Liver (tissue), 9 donors: ENCODE results near the gene MYO9A. TPM values are rescaled to one million over a fixed set of nuclear protein-coding genes. Genes with fewer than 3 reads are reported as not detected.

Source experiments
- DNase-seq: peaks from one replicate; pipeline ENCODE4 v3.0.0-alpha.2; 2017; ENCODE audit warnings: low spot score
- H3K27ac ChIP-seq, 2 donors: one replicate each; pipeline ENCODE4 v1.7.0; 2013; ENCODE audit warnings: inconsistent platforms in 2 of 2, low read length in 2 of 2, control low read depth in 1 of 2, low read depth in 1 of 2, mild to moderate bottlenecking in 1 of 2
- H3K27me3 ChIP-seq, 4 donors: one replicate each; pipeline versions ENCODE4 v1.6.1 to v1.7.0; 2013; ENCODE audit warnings: low read length in 3 of 4, inconsistent platforms in 1 of 4, mild to moderate bottlenecking in 1 of 4, moderate library complexity in 1 of 4; ENCODE audit not compliant: control insufficient read depth in 4 of 4, insufficient read depth in 4 of 4
- H3K36me3 ChIP-seq, 4 donors: one replicate each; pipeline versions ENCODE4 v1.6.1 to v1.7.0; 2013; ENCODE audit warnings: low read length in 3 of 4, mild to moderate bottlenecking in 3 of 4, low read depth in 1 of 4, moderate library complexity in 1 of 4; ENCODE audit not compliant: control insufficient read depth in 4 of 4, insufficient read depth in 3 of 4
- H3K4me1 ChIP-seq, 4 donors: one replicate each; pipeline versions ENCODE4 v1.6.1 to v1.7.0; 2013; ENCODE audit warnings: low read length in 3 of 4, mild to moderate bottlenecking in 3 of 4, moderate library complexity in 1 of 4; ENCODE audit not compliant: control insufficient read depth in 4 of 4, insufficient read depth in 4 of 4
- H3K4me3 ChIP-seq, 3 donors: one replicate each; pipeline versions ENCODE4 v1.6.1 to v1.7.0; 2013; ENCODE audit warnings: low read length in 3 of 3, control low read depth in 1 of 3, low read depth in 1 of 3, mild to moderate bottlenecking in 1 of 3
- H3K9ac ChIP-seq, 2 donors: one replicate each; pipeline ENCODE4 v1.7.0; 2013; ENCODE audit warnings: low read length in 2 of 2, mild to moderate bottlenecking in 2 of 2, moderate library complexity in 2 of 2, control low read depth in 1 of 2, low read depth in 1 of 2
- H3K9me3 ChIP-seq, 4 donors: one replicate each; pipeline versions ENCODE4 v1.6.1 to v1.7.0; 2013; ENCODE audit warnings: low read length in 3 of 4; ENCODE audit not compliant: control insufficient read depth in 4 of 4
- EGR1 ChIP-seq, 2 donors: IDR thresholded peaks; 2 replicates each; pipeline ENCODE4 v1.6.1; 2016 to 2018; ENCODE audit warnings: antibody characterized with exemption in 2 of 2, low read depth in 2 of 2
- FOXA1 ChIP-seq: IDR thresholded peaks from 2 replicates; pipeline ENCODE4 v1.6.1; 2016; ENCODE audit warnings: antibody characterized with exemption
- FOXA2 ChIP-seq: IDR thresholded peaks from 2 replicates; pipeline ENCODE4 v1.6.1; 2016; ENCODE audit warnings: antibody characterized with exemption
- GABPA ChIP-seq, 2 donors: IDR thresholded peaks in 1 of 2; conservative IDR thresholded peaks in 1 of 2; 2 replicates each; pipeline ENCODE4 v1.6.1; 2016; ENCODE audit warnings: antibody characterized with exemption in 2 of 2, mild to moderate bottlenecking in 1 of 2, moderate library complexity in 1 of 2
- HNF4G ChIP-seq: IDR thresholded peaks from 2 replicates; pipeline ENCODE4 v1.6.1; 2016; ENCODE audit warnings: antibody characterized with exemption
- JUND ChIP-seq, 2 donors: IDR thresholded peaks; 2 replicates each; pipeline ENCODE4 v1.6.1; 2016; ENCODE audit warnings: antibody characterized with exemption in 2 of 2
- NR2F2 ChIP-seq: IDR thresholded peaks from 2 replicates; pipeline ENCODE4 v1.6.1; 2016; ENCODE audit warnings: antibody characterized with exemption
- RAD21 ChIP-seq, 2 donors: IDR thresholded peaks; 2 replicates each; pipeline ENCODE4 v1.6.1; 2016; ENCODE audit warnings: antibody characterized with exemption in 2 of 2, mild to moderate bottlenecking in 2 of 2
- RXRA ChIP-seq, 2 donors: IDR thresholded peaks; 2 replicates each; pipeline ENCODE4 v1.6.1; 2017 to 2018; ENCODE audit warnings: antibody characterized with exemption in 2 of 2, mild to moderate bottlenecking in 1 of 2
- SP1 ChIP-seq: IDR thresholded peaks from 2 replicates; pipeline ENCODE4 v1.6.1; 2018; ENCODE audit warnings: antibody characterized with exemption, mild to moderate bottlenecking
- TAF1 ChIP-seq: conservative IDR thresholded peaks from 2 replicates; pipeline ENCODE4 v1.6.1; 2016; ENCODE audit warnings: antibody characterized with exemption, mild to moderate bottlenecking
- YY1 ChIP-seq: IDR thresholded peaks from 2 replicates; pipeline ENCODE4 v1.6.1; 2016; ENCODE audit warnings: antibody characterized with exemption, mild to moderate bottlenecking
- WGBS: extraction: QIAGEN DNeasy Blood & Tissue Kit; methylation state at CpG from one replicate; pipeline ENCODE4 v1.1.7; 2013; 5-methylcytosine and 5-hydroxymethylcytosine counted together
- polyA plus RNA-seq, 2 donors: library from polyadenylated mRNA; stranded (reverse) in 1 of 2; unstranded in 1 of 2; fragments of 200-250 nt in 1 of 2; fragments of >200 nt in 1 of 2; fragmentation: Nextera tagmentation in 1 of 2; extraction: Ambion mirVana in 1 of 2; gene quantifications; one replicate each; pipeline versions ENCODE4 v1.2.1 to v1.2.3, GENCODE V29; 2013 to 2015
- total RNA-seq, 2 donors: library from RNA; depleted of rRNA; stranded (reverse); fragments of >200 nt; gene quantifications; one replicate each; pipeline ENCODE4 v1.2.3, GENCODE V29; 2014
- TF ChIP-seq, protein P1 (sequence below): IDR thresholded peaks from 2 replicates; pipeline ENCODE4 v1.6.1; 2016; ENCODE audit warnings: antibody characterized with exemption
- TF ChIP-seq, protein P2 (sequence below): IDR thresholded peaks from 2 replicates; pipeline ENCODE4 v1.6.1; 2016; ENCODE audit warnings: antibody characterized with exemption, mild to moderate bottlenecking
- TF ChIP-seq, protein P3 (sequence below): fragments of 150-350 bp; IDR thresholded peaks from 2 replicates; pipeline ENCODE4 v1.5.1; 2017; ENCODE audit warnings: improper control_type of control experiment, low read depth, low read length; ENCODE audit not compliant: missing input control
- TF ChIP-seq, protein P4 (sequence below): IDR thresholded peaks from 2 replicates; pipeline ENCODE4 v1.6.1; 2016; ENCODE audit warnings: antibody characterized with exemption
- TF ChIP-seq, protein P5 (sequence below): IDR thresholded peaks from 2 replicates; pipeline ENCODE4 v1.6.1; 2016; ENCODE audit warnings: antibody characterized with exemption
- donor health status: healthy.
- donor health status: healthy.
- donor health status: healthy.
- donor health status: healthy.
- donor health status: healthy.

Gene MYO9A
- total and polyA plus RNA-seq, 4 donors, result 1.4 to 14.9 (median 8.4) TPM

DNA sequence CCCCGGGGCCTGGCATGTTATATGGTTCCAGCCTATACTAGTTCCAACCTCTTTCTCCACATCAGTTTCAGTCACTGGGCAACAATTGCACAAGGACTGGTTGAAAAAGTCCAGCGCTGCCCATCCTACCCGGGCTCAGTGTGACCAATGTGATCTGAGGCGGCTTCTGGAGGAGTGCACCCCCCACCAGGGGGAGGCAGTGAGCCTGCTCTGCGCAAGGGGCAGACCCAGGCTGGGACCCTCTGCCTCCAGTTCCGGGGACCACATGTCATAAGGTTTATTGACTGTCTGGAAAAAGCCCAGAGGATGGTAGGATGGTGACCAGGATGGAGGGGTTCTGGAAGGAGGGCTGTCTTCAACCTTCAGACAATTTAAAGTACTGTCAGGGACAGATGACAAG lies 333.2 kb downstream of the MYO9A start:
- Histone ChIP-seq H3K27ac (no peak overlapping the region), H3K4me1 (no peaks in the 10 kb centered on the region), H3K9ac (no peak overlapping the region), H3K4me3 (no peak overlapping the region), H3K9me3 (no peaks in the 10 kb centered on the region), H3K36me3 (peaks cover 0 to 2% (median 0%) of the 10 kb centered on the region in 4 donors), H3K27me3 (no peaks in the 10 kb centered on the region)
- WGBS, result 70% methylated on average over 6 of the region's 6 CpGs
- TF ChIP-seq RAD21 (IDR thresholded peaks at IDR 0.05), result no peak
- TF ChIP-seq NR2F2, result no peak
- no peak for TF ChIP-seq JUND (IDR thresholded peaks at IDR 0.05)
- TF ChIP-seq, protein P1, sequence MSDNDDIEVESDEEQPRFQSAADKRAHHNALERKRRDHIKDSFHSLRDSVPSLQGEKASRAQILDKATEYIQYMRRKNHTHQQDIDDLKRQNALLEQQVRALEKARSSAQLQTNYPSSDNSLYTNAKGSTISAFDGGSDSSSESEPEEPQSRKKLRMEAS, result no peak
- no peak for TF ChIP-seq TAF1
- TF ChIP-seq HNF4G, result no peak
- TF ChIP-seq, protein P2, sequence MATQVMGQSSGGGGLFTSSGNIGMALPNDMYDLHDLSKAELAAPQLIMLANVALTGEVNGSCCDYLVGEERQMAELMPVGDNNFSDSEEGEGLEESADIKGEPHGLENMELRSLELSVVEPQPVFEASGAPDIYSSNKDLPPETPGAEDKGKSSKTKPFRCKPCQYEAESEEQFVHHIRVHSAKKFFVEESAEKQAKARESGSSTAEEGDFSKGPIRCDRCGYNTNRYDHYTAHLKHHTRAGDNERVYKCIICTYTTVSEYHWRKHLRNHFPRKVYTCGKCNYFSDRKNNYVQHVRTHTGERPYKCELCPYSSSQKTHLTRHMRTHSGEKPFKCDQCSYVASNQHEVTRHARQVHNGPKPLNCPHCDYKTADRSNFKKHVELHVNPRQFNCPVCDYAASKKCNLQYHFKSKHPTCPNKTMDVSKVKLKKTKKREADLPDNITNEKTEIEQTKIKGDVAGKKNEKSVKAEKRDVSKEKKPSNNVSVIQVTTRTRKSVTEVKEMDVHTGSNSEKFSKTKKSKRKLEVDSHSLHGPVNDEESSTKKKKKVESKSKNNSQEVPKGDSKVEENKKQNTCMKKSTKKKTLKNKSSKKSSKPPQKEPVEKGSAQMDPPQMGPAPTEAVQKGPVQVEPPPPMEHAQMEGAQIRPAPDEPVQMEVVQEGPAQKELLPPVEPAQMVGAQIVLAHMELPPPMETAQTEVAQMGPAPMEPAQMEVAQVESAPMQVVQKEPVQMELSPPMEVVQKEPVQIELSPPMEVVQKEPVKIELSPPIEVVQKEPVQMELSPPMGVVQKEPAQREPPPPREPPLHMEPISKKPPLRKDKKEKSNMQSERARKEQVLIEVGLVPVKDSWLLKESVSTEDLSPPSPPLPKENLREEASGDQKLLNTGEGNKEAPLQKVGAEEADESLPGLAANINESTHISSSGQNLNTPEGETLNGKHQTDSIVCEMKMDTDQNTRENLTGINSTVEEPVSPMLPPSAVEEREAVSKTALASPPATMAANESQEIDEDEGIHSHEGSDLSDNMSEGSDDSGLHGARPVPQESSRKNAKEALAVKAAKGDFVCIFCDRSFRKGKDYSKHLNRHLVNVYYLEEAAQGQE, result no peak
- TF ChIP-seq, protein P3, sequence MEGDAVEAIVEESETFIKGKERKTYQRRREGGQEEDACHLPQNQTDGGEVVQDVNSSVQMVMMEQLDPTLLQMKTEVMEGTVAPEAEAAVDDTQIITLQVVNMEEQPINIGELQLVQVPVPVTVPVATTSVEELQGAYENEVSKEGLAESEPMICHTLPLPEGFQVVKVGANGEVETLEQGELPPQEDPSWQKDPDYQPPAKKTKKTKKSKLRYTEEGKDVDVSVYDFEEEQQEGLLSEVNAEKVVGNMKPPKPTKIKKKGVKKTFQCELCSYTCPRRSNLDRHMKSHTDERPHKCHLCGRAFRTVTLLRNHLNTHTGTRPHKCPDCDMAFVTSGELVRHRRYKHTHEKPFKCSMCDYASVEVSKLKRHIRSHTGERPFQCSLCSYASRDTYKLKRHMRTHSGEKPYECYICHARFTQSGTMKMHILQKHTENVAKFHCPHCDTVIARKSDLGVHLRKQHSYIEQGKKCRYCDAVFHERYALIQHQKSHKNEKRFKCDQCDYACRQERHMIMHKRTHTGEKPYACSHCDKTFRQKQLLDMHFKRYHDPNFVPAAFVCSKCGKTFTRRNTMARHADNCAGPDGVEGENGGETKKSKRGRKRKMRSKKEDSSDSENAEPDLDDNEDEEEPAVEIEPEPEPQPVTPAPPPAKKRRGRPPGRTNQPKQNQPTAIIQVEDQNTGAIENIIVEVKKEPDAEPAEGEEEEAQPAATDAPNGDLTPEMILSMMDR, result no peak
- TF ChIP-seq EGR1 (IDR thresholded peaks at IDR 0.05; ENCODE audit: low read depth in 2 of 2), result no peak
- no peak for TF ChIP-seq FOXA2
- TF ChIP-seq SP1, result no peak
- TF ChIP-seq FOXA1, result no peak
- TF ChIP-seq RXRA (IDR thresholded peaks at IDR 0.05), result no peak
- TF ChIP-seq, protein P4, sequence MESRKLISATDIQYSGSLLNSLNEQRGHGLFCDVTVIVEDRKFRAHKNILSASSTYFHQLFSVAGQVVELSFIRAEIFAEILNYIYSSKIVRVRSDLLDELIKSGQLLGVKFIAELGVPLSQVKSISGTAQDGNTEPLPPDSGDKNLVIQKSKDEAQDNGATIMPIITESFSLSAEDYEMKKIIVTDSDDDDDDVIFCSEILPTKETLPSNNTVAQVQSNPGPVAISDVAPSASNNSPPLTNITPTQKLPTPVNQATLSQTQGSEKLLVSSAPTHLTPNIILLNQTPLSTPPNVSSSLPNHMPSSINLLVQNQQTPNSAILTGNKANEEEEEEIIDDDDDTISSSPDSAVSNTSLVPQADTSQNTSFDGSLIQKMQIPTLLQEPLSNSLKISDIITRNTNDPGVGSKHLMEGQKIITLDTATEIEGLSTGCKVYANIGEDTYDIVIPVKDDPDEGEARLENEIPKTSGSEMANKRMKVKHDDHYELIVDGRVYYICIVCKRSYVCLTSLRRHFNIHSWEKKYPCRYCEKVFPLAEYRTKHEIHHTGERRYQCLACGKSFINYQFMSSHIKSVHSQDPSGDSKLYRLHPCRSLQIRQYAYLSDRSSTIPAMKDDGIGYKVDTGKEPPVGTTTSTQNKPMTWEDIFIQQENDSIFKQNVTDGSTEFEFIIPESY, result no peak
- TF ChIP-seq GABPA (IDR thresholded peaks at IDR 0.05 in 1 of 2, conservative IDR thresholded peaks at IDR 0.05 in 1 of 2), result no peak
- no peak for DNase-seq

DNA sequence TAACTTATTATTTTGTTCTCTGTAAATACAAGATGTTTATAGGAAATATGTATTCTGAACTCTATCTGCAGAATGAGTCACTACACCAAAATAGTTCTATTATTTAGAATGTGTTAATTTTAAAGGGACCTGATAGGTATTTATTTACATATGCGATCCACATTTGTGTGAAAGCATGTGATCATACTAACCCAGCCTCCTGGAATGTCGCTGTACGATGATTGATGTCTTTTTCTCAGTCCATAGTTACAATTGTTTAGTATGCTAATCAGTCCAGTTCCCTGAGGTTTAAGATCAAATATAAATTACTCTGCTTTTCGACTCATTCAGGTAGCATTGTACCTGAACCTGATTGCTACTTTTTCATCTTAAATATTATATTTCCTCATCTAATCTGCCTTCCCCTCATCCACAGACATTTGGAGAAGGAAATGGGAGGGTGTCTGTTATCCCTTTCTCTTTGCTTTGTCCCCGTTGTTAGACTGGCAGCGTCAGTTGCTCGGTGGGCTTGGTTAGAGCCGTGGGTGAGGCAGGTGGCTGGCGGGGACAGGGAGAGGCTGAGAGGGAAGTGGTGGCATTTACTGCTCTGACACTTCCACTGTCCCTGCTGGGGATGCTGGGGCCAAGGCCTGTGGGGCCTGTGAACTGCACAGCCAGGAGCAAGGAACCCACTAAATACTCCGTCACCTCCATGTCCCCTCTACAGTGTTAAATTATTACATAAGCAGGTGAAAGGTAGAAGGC lies 335.4 kb downstream of the MYO9A start:
- Histone ChIP-seq H3K36me3 (peaks cover 0 to 3% (median 0%) of the 10 kb centered on the region in 4 donors), H3K9me3 (no peaks in the 10 kb centered on the region), H3K27me3 (no peaks in the 10 kb centered on the region), H3K9ac (no peak overlapping the region), H3K4me3 (no peak overlapping the region), H3K4me1 (no peaks in the 10 kb centered on the region), H3K27ac (no peak overlapping the region)
- no peak for DNase-seq
- 81% methylated on average over 10 of the region's 10 CpGs for WGBS
- TF ChIP-seq YY1, result no peak
- TF ChIP-seq TAF1, result no peak
- TF ChIP-seq, protein P3, result no peak
- TF ChIP-seq, protein P1, result no peak
- TF ChIP-seq, protein P5, sequence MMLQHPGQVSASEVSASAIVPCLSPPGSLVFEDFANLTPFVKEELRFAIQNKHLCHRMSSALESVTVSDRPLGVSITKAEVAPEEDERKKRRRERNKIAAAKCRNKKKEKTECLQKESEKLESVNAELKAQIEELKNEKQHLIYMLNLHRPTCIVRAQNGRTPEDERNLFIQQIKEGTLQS, result no peak
- no peak for TF ChIP-seq FOXA1
- TF ChIP-seq, protein P4, result no peak
- no peak for TF ChIP-seq EGR1 (IDR thresholded peaks at IDR 0.05; ENCODE audit: low read depth in 2 of 2)
- no peak for TF ChIP-seq RXRA (IDR thresholded peaks at IDR 0.05)
- TF ChIP-seq FOXA2, result no peak
